Measurements from ENCODE around the gene COL1A1.

The COL1A1 gene

GRCh38 chr17:50199803-50200456 lies 1.5 kb downstream of the COL1A1 start:
- peak; percentile 42 to 48 for DNase-seq (ENCODE audit: low read depth in 2 of 2)

- DNase-seq (ENCODE audit: low read depth in 2 of 2), result no peak
Measured at GRCh38 chr17:50199211-50199802, 2.1 kb downstream of the COL1A1 start.

GRCh38 chr17:50198026-50198669 lies 3.3 kb downstream of the COL1A1 start:
- DNase-seq (ENCODE audit: low read depth in 2 of 2), result peak; percentile 18 to 33

- no peak for DNase-seq (ENCODE audit: low read depth in 2 of 2)
Measured at GRCh38 chr17:50196826-50197225, 4.6 kb downstream of the COL1A1 start.

- DNase-seq (ENCODE audit: low read depth in 2 of 2), result no peak
Measured at GRCh38 chr17:50196036-50196435, 5.4 kb downstream of the COL1A1 start.

- no peak for DNase-seq (ENCODE audit: low read depth in 2 of 2)
Measured at GRCh38 chr17:50194934-50195865, 6.2 kb downstream of the COL1A1 start.

GRCh38 chr17:50194140-50194933 lies 7.1 kb downstream of the COL1A1 start:
- DNase-seq (ENCODE audit: low read depth in 2 of 2), result no peak

- DNase-seq (ENCODE audit: low read depth in 2 of 2), result no peak
Measured at GRCh38 chr17:50192618-50193291, 8.7 kb downstream of the COL1A1 start.

- no peak for DNase-seq (ENCODE audit: low read depth in 2 of 2)
Measured at GRCh38 chr17:50192144-50192617, 9.2 kb downstream of the COL1A1 start.

- no peak for DNase-seq (ENCODE audit: low read depth in 2 of 2)
Measured at GRCh38 chr17:50191359-50192143, 9.9 kb downstream of the COL1A1 start.

GRCh38 chr17:50190603-50191358 lies 10.7 kb downstream of the COL1A1 start:
- DNase-seq (ENCODE audit: low read depth in 2 of 2), result no peak

- no peak for DNase-seq (ENCODE audit: low read depth in 2 of 2)
Measured at GRCh38 chr17:50190293-50190602, 11.2 kb downstream of the COL1A1 start.

GRCh38 chr17:50189550-50190292 lies 11.7 kb downstream of the COL1A1 start:
- DNase-seq (ENCODE audit: low read depth in 2 of 2), result no peak

- DNase-seq (ENCODE audit: low read depth in 2 of 2), result no peak
Measured at GRCh38 chr17:50188921-50189549, 12.4 kb downstream of the COL1A1 start.

GRCh38 chr17:50188531-50188920 lies 12.9 kb downstream of the COL1A1 start:
- no peak for DNase-seq (ENCODE audit: low read depth in 2 of 2)

- no peak for DNase-seq (ENCODE audit: low read depth in 2 of 2)
Measured at GRCh38 chr17:50187751-50188530, 13.5 kb downstream of the COL1A1 start.

GRCh38 chr17:50187394-50187725 lies 14.1 kb downstream of the COL1A1 start:
- no peak for DNase-seq (ENCODE audit: low read depth in 2 of 2)
